ENCODE results near the gene CACNA1G. TPM values are rescaled to one million over a fixed set of nuclear protein-coding genes. Genes with fewer than 3 reads are reported as not detected.
A peak's percentile ranks its signal among the peaks of the same experiment; 100 is the strongest.

The CACNA1G gene
- total RNA-seq, 2 experiments from 2014 or later, result not detected

DNA sequence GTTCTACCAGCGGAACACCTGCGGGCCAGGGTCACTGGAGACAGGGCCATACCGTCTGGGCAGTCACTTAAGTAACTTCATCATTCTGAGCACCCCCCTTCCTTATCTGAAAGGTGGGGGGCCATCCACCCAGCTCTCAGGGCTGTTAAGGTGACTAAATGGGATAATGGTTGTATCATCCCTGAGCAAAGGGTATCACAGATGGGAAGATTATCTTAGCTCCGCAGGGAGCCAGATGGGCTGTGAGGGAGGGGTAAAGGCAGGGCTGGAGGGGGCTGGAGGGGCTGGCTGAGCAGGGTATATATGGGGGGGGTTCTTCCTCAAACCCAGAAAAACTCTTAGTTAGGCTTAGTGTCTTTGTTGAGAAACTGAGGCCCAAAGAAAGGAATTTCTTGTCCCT is 2.9 kb upstream of the CACNA1G start:
- Mint-ChIP-seq H3K4me3 (no peak overlapping the region), H3K27ac (no peak overlapping the region), H3K36me3 (ENCODE audit: low read depth) (no peaks in the 10 kb centered on the region), H3K9me3 (no peaks in the 10 kb centered on the region), H3K27me3 (peaks cover 48% of the 10 kb centered on the region), H3K4me1 (peaks cover 16% of the 10 kb centered on the region)
- no peak for DNase-seq
- POLR2A ChIA-PET, result no interaction called here
- CTCF ChIA-PET, result no interaction called here

DNA sequence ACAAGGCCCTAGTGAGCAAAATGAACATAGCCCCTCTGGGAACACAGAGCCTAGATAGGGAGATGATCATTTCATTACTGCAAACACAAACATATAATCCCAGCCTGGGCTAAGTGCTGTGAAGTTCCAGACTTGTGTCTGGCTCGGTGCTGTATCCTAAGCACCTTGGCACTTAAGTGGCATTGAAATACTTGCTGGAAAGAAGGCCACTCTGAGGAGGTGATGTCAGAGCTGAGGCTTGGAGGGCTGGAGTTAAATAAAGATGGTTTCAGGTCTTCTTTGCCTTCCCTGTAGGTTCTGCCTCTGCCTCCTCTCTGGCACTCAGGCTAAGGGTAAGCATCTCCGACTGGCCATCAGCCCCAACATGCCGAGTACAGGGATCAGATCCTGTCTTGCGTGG is 2.4 kb upstream of the CACNA1G start:
- Mint-ChIP-seq H3K27me3 (peaks cover 50% of the 10 kb centered on the region), H3K4me1 (peaks cover 16% of the 10 kb centered on the region), H3K27ac (no peak overlapping the region), H3K4me3 (no peak overlapping the region), H3K9me3 (no peaks in the 10 kb centered on the region), H3K36me3 (ENCODE audit: low read depth) (no peaks in the 10 kb centered on the region)
- CTCF ChIA-PET, result no interaction called here
- no peak for DNase-seq
- POLR2A ChIA-PET, result no interaction called here

DNA sequence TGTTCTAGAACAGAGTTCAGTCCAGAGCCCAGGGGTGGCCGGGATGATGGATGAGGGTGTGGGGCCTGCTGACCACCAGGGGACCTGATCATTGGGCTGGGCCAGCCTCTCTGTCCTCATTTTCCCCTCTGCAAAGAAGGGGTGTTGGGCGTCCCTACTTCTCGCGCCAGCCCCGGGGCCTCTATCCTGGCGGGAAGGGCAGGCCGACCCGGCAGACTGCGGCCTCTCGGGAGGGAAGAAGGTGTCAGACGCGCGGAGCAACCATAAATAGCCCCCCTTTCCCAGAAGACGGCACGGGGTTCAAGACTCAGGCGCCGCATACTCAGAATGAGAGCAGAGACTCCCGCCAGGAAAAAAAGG is 2.0 kb upstream of the CACNA1G start:
- POLR2A ChIA-PET, result no interaction called here
- peaks cover 16% of the 10 kb centered on the region for H3K4me1 Mint-ChIP-seq

DNA sequence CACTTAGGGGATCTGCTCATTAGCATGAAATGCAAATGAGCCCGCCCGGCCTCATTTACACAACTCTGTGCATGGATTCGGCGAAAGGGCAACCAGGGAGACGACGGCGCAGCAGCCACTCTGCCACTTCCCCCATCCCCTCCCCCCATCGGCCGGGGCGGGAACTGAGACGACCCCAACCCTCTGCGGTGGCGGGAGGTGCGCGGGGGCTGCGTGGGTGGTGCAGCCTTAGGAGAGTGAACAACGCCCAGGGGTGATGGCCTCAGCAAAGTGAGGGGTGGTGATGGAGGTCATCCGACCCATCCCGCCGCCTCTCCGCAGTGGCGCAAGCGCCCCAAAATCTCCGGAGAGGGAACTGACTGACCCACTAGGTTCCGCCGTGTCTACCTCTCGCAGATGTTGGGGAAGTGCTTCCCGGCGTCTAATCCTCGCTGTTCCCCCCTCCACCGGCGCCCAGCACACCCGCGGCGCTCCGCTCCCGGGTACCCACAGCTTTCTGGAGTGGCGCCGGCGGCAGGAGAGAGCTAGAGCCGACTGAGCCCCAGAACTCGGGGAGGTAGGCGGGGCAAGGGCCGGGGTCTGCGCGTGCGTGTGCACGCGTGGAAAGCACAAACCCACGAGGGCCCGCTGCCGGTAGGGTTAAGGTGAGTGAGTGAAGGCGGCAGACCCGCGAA is 1.4 kb upstream of the CACNA1G start:
- no peaks in the 10 kb centered on the region for H3K36me3 Mint-ChIP-seq (ENCODE audit: low read depth)
- H3K9me3 Mint-ChIP-seq, result no peaks in the 10 kb centered on the region

More for the DNA sequence above, 2.0 kb upstream of the CACNA1G start:
- Mint-ChIP-seq H3K9me3 (no peaks in the 10 kb centered on the region), H3K27ac (no peak overlapping the region), H3K36me3 (ENCODE audit: low read depth) (no peaks in the 10 kb centered on the region), H3K27me3 (peaks cover 55% of the 10 kb centered on the region), H3K4me3 (no peak overlapping the region)
- no peak for DNase-seq
- CTCF ChIA-PET, result interaction anchor here (1.4 kb wide), 1 partner anchor 57 kb away, joined by 4 read pairs; no protein-coding TSS in a partner anchor

DNA sequence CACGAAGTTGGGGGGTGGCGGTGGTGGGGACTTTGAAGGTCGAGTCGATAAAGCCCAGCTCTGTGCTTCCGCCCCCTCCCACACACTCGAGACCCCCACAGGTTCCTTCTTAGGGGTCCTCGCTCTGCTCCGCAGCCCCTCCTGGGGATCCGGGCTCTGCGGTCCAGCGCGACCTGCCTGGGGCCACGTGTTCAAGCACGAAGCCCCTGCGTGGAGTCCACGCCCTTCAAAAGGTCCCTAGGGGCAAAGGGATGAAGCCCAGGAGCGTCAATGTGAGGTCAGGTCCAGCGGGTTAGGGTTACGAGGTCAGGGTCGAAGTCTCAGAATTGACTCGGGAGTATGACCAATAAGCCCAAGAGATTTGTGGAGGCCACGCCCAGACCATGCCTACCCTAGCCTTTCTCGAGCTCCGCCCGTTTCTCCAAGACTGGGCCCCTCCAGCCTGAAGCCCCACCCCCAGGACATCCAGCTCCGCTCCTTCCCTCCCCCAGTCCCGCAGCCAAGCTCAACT is 786 bp upstream of the CACNA1G start:
- Mint-ChIP-seq H3K4me3 (peak overlapping the region; percentile 48), H3K4me1 (peaks cover 16% of the 10 kb centered on the region), H3K36me3 (ENCODE audit: low read depth) (no peaks in the 10 kb centered on the region), H3K27me3 (peaks cover 63% of the 10 kb centered on the region), H3K27ac (no peak overlapping the region), H3K9me3 (no peaks in the 10 kb centered on the region)
- ChIA-PET POLR2A (interaction anchor here (0.9 to 1.7 kb wide), 3 partner anchors 9 to 160 kb away, joined by 3 to 5 read pairs (median 3); partner anchors contain the start of gene LUC7L3), CTCF (interaction anchor here (1.4 to 2.0 kb wide), 4 partner anchors 58 to 137 kb away, joined by 4 to 6 read pairs (median 6); no protein-coding TSS in a partner anchor)
- DNase-seq, result peak; percentile 47

More for the DNA sequence above, 1.4 kb upstream of the CACNA1G start:
- H3K27me3 Mint-ChIP-seq, result peaks cover 58% of the 10 kb centered on the region
- no peak overlapping the region for H3K4me3 Mint-ChIP-seq
- H3K4me1 Mint-ChIP-seq, result peaks cover 16% of the 10 kb centered on the region
- DNase-seq, result no peak
- H3K27ac Mint-ChIP-seq, result no peak overlapping the region
- ChIA-PET CTCF (interaction anchor here (1.4 to 2.0 kb wide), 4 partner anchors 58 to 138 kb away, joined by 4 to 6 read pairs (median 6); no protein-coding TSS in a partner anchor), POLR2A (interaction anchor here (0.9 to 1.7 kb wide), 3 partner anchors 8 to 160 kb away, joined by 3 to 5 read pairs (median 3); partner anchors contain the start of gene LUC7L3)

DNA sequence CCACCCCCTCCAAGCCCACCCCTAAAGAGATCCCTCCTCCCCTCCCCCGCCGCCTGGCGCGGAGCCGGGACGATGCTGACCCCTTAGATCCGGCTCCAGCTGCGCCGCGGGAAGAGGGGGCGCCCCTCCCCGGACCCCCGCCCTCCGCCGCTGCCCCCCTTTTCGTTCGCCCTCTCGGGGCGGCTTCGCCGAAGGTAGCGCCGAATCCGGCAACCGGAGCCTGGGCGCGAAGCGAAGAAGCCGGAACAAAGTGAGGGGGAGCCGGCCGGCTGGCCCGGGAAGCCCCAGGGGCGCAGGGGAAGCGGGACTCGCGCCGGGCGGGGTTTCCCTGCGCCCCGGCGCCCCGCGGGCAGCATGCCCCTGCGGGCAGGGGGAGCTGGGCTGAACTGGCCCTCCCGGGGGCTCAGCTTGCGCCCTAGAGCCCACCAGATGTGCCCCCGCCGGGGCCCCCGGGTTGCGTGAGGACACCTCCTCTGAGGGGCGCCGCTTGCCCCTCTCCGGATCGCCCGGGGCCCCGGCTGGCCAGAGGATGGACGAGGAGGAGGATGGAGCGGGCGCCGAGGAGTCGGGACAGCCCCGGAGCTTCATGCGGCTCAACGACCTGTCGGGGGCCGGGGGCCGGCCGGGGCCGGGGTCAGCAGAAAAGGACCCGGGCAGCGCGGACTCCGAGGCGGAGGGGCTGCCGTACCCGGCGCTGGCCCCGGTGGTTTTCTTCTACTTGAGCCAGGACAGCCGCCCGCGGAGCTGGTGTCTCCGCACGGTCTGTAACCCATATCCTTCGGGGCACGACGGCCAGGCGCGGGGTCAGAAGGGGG is 623 bp downstream of the CACNA1G start:
- DNase-seq, result no peak

DNA sequence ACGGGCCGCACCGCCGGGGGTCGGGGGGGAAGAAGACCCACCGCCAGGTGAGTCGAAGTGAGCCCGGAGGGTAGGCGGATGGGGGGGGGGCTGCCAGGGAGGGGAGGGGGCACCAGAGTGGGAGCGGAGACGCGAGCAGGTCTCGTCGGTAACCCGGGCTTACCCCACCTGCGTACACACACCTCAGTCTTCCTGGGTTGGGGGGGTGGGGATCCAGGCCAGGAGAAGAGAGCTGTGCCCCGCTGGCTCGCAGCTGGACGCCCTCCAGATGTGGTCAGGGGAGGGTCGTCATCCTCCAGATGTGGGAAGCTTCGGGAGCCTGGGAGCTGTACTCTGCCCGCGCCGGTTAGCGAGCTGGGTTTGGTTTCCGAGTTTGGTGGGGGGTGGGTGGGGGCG is 1.2 kb downstream of the CACNA1G start:
- CTCF ChIA-PET, result interaction anchor here (1.0 kb wide), 1 partner anchor 21 kb away, joined by 3 read pairs; no protein-coding TSS in a partner anchor
- Mint-ChIP-seq H3K9me3 (no peaks in the 10 kb centered on the region), H3K4me3 (no peak overlapping the region), H3K27ac (no peak overlapping the region), H3K27me3 (peaks cover 73% of the 10 kb centered on the region), H3K4me1 (peaks cover 18% of the 10 kb centered on the region), H3K36me3 (ENCODE audit: low read depth) (no peaks in the 10 kb centered on the region)
- no peak for DNase-seq
- POLR2A ChIA-PET, result no interaction called here

More for the DNA sequence above, 623 bp downstream of the CACNA1G start:
- Mint-ChIP-seq H3K27ac (no peak overlapping the region), H3K27me3 (peaks cover 74% of the 10 kb centered on the region), H3K36me3 (ENCODE audit: low read depth) (no peaks in the 10 kb centered on the region), H3K4me1 (peaks cover 18% of the 10 kb centered on the region), H3K4me3 (no peak overlapping the region), H3K9me3 (no peaks in the 10 kb centered on the region)
- ChIA-PET POLR2A (no interaction called here), CTCF (interaction anchor here (0.6 to 2.0 kb wide), 5 partner anchors 9 to 136 kb away, joined by 3 to 6 read pairs (median 4); no protein-coding TSS in a partner anchor)

DNA sequence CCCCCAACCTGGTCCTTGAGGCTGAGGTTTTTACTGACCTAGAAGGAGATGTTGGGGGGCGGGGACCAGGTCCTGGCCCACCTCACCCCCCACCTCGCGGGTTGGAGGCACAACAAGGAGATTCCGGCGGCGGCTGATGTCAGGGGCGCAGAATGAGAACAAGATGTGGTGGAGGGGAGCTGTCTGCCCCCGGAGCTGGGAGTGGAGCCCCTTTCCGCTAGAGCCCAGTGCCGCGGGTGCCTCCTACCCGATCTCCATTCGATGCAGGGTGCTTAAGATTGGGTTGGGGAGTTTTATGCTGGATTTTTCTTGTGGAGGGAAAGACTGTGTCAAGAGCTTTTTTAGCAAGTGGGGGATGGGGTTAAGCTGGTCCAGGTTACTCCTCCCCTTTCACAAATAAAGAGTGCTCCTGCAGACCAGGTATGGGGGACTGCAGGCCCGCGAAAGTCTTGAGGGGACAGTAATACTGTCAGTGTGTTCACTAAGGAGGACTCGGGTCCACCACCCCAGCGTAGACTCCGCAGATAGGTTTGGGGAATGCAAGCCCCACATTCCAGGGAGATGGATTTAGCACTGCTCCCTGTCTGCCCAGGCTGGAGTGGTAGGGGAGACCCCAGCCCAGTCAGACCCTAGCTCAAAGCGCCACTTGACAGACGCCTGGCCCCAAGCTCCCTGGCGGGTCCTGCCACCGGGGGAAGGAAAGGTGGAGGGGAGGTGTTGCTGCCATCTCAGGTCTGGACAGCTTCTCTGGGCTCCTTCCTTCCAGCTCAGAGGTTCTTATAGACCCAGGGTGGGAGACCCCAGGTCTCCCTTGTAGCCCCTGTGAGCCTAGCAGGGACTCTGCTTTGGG is 2.0 kb downstream of the CACNA1G start:
- ChIA-PET CTCF (interaction anchor here (0.6 kb wide), 1 partner anchor 286 kb away, joined by 3 read pairs; no protein-coding TSS in a partner anchor), POLR2A (interaction anchor here (0.5 kb wide), 1 partner anchor 412 kb away, joined by 4 read pairs; the partner anchor contains the start of gene PPP1R9B)
- Mint-ChIP-seq H3K4me1 (peaks cover 18% of the 10 kb centered on the region), H3K9me3 (no peaks in the 10 kb centered on the region), H3K27ac (no peak overlapping the region), H3K36me3 (ENCODE audit: low read depth) (no peaks in the 10 kb centered on the region), H3K27me3 (peaks cover 73% of the 10 kb centered on the region), H3K4me3 (no peak overlapping the region)
- DNase-seq, result no peak

DNA sequence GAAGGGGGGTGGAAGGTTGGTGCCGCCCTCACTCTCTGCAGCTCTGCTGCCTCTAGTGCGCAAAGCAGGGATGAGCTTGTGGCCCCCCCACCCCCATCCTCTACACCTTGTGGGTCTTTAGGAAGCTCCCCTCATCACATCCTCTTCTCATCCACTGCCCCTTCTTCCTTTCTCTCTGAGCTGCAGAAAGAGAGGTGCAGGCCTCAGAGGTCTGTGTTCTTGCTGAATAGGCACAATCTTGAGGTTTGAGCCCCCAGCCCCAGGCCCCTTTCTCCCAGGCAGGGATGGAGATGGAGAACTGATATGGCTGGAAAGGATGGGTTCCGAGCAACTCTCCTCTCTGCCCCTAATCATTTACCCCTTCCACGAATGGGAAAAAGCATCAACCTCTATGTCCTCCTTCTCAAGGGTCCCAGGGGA is 2.6 kb downstream of the CACNA1G start:
- Mint-ChIP-seq H3K4me3 (no peak overlapping the region), H3K9me3 (no peaks in the 10 kb centered on the region), H3K4me1 (peaks cover 18% of the 10 kb centered on the region), H3K27me3 (peaks cover 74% of the 10 kb centered on the region), H3K27ac (no peak overlapping the region), H3K36me3 (ENCODE audit: low read depth) (no peaks in the 10 kb centered on the region)
- DNase-seq, result no peak
- ChIA-PET POLR2A (interaction anchor here (0.5 kb wide), 1 partner anchor 412 kb away, joined by 4 read pairs; the partner anchor contains the start of gene PPP1R9B), CTCF (no interaction called here)

DNA sequence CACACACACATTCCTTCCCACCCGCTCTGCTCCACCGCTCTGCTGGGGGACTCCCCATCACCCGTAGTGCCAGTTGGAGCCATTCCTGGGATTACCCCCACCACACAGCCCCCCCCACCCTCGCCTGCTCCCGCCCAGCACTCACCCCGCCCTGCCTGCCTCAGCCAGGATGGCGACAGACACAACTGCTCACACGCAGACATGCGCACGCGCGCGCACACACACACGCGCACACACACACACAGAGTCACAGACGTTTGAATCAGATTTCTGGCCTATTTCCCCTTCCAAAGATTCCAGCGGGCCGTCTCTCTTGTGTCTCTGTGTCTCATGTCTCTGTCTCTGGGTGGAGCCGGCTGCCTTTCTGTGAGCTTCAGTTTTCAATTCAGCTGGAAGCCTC is 4.4 kb downstream of the CACNA1G start:
- no peaks in the 10 kb centered on the region for H3K9me3 Mint-ChIP-seq
- peaks cover 57% of the 10 kb centered on the region for H3K27me3 Mint-ChIP-seq
- ChIA-PET CTCF (no interaction called here), POLR2A (no interaction called here)
- peaks cover 10% of the 10 kb centered on the region for H3K4me1 Mint-ChIP-seq
- DNase-seq, result no peak
- H3K36me3 Mint-ChIP-seq (ENCODE audit: low read depth), result no peaks in the 10 kb centered on the region
- H3K27ac Mint-ChIP-seq, result no peak overlapping the region
- no peak overlapping the region for H3K4me3 Mint-ChIP-seq

DNA sequence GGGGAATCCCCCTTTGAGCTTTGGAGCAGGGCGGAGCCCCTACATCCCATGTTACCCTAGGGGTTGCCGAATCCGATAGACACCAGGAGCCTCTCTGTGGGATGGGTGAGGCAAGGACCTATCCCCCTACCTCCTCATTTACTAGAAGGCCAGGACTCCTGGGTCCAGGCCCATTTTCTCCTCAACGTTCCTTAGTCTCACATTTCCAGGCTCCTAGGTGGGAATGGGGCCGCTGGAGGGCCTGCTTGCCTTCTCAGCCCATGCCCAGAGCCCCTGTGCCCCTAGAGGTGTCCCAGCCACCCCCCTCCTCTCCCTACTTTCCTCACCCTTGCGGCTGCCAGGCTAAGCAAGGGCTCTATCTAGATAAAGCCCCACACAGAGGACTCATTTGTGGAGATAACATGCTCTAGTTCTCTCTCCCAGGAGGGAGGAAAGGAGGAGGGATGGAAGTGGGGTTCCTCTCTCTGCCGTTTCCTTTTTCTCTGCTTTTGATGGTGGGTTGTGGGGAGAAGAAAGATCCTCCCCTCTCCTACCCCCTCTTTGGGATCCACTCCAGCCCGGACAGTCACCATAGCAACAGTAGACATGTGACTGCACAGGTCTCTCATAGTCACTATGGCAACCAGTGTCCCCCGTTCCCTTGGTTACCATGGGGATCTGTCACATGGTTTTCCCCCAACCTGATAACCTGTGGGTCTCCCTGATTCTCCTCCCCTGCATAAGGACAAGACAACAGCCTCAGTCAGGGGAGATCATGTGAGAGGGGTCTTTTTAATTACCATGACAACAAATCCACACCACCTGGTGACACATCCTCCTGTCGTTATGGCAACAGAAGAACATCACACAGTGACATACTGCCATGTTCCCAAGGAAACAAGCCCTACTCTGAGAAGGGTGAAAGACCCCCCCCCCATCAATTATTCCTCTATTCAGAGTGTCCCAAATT is 5.2 kb downstream of the CACNA1G start:
- peaks cover 52% of the 10 kb centered on the region for H3K27me3 Mint-ChIP-seq
- no peak for DNase-seq
- H3K36me3 Mint-ChIP-seq (ENCODE audit: low read depth), result no peaks in the 10 kb centered on the region
- no peaks in the 10 kb centered on the region for H3K9me3 Mint-ChIP-seq
- no peak overlapping the region for H3K27ac Mint-ChIP-seq
- ChIA-PET CTCF (no interaction called here), POLR2A (no interaction called here)
- no peak overlapping the region for H3K4me3 Mint-ChIP-seq
- peaks cover 6% of the 10 kb centered on the region for H3K4me1 Mint-ChIP-seq

DNA sequence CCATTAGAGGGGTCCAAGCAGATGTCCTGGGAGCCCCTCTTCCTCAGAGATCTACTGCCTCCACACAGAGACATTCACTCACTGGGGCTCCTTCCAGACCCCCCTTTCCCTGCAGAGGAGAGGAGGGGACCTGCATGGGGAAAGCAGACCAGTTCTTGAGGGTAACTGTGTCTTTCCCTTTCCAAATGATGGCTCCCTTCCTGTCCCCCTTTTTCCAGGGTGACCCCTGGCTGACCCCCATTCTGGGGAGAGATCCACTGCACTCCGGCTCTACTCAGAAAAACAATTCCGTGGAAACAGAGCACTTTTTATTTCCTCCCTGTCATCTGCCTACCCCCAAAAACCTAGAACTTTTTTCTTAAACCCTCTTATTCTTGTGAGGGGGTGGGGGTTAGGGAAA is 6.4 kb downstream of the CACNA1G start:
- H3K36me3 Mint-ChIP-seq (ENCODE audit: low read depth), result no peaks in the 10 kb centered on the region
- peaks cover 52% of the 10 kb centered on the region for H3K27me3 Mint-ChIP-seq
- H3K27ac Mint-ChIP-seq, result no peak overlapping the region
- no peak overlapping the region for H3K4me3 Mint-ChIP-seq
- no peak for DNase-seq
- H3K4me1 Mint-ChIP-seq, result peaks cover 6% of the 10 kb centered on the region
- no peaks in the 10 kb centered on the region for H3K9me3 Mint-ChIP-seq
- ChIA-PET POLR2A (no interaction called here), CTCF (no interaction called here)
